Skeletal muscle tissue (tissue), 4 donors: ENCODE data around the gene KMT2C. TPM values are rescaled to one million over a fixed set of nuclear protein-coding genes. Genes with fewer than 3 reads are reported as not detected.
"Not testable (repeated sequence)": the region's sequence is repeated elsewhere in the genome, so short reads cannot be mapped to it uniquely, and the experiment has no call there.

Experiments used
- H3K27ac ChIP-seq: one replicate; pipeline ENCODE4 v1.7.0; 2013; ENCODE audit warnings: mild to moderate bottlenecking, low read depth, low read length, inconsistent platforms
- H3K27me3 ChIP-seq, 3 donors: one replicate each; pipeline ENCODE4 v1.7.0; 2013; ENCODE audit warnings: low read length in 3 of 3; ENCODE audit not compliant: control insufficient read depth in 3 of 3, insufficient read depth in 3 of 3
- H3K36me3 ChIP-seq, 3 donors: one replicate each; pipeline ENCODE4 v1.7.0; 2013; ENCODE audit warnings: low read length in 3 of 3; ENCODE audit not compliant: control insufficient read depth in 3 of 3, insufficient read depth in 3 of 3
- H3K4me1 ChIP-seq, 3 donors: one replicate each; pipeline ENCODE4 v1.7.0; 2013; ENCODE audit warnings: low read length in 3 of 3, mild to moderate bottlenecking in 3 of 3; ENCODE audit not compliant: control insufficient read depth in 3 of 3, insufficient read depth in 3 of 3
- H3K4me3 ChIP-seq, 3 donors: one replicate each; pipeline ENCODE4 v1.7.0; 2013; ENCODE audit warnings: low read length in 3 of 3
- H3K9ac ChIP-seq, 3 donors: one replicate each; pipeline ENCODE4 v1.7.0; 2013; ENCODE audit warnings: low read length in 3 of 3, mild to moderate bottlenecking in 3 of 3, moderate library complexity in 2 of 3, low read depth in 1 of 3
- H3K9me3 ChIP-seq, 3 donors: one replicate each; pipeline ENCODE4 v1.7.0; 2013; ENCODE audit warnings: low read length in 3 of 3; ENCODE audit not compliant: control insufficient read depth in 3 of 3
- total RNA-seq: library from RNA; depleted of rRNA; stranded (reverse); fragments of >200 nt; gene quantifications from one replicate; pipeline ENCODE4 v1.2.3, GENCODE V29; 2014
- donor health status: Osteomylitis.

The KMT2C gene
- total RNA-seq, 1 donor from 2014 or later, result 61.6 TPM

GRCh38 chr7:152365982-152366603 is 69.7 kb downstream of the KMT2C start:
- Histone ChIP-seq H3K36me3 (no peaks in the 10 kb centered on the region), H3K9ac (peak overlapping the region in 1 of 3 donors; percentile 34), H3K27ac (peak overlapping the region; percentile 73), H3K27me3 (no peaks in the 10 kb centered on the region), H3K4me1 (peaks cover 9 to 33% (median 23%) of the 10 kb centered on the region in 3 donors), H3K4me3 (no peak overlapping the region), H3K9me3 (no peaks in the 10 kb centered on the region)

- Histone ChIP-seq H3K9ac (no peak overlapping the region), H3K4me3 (no peak overlapping the region), H3K36me3 (no peaks in the 10 kb centered on the region), H3K27me3 (no peaks in the 10 kb centered on the region), H3K27ac (no peak overlapping the region), H3K4me1 (peaks cover 5 to 33% (median 14%) of the 10 kb centered on the region in 3 donors), H3K9me3 (no peaks in the 10 kb centered on the region)
Observed at GRCh38 chr7:152363798-152364197, 72.0 kb downstream of the KMT2C start.

- Histone ChIP-seq H3K36me3 (no peaks in the 10 kb centered on the region), H3K4me1 (peaks cover 5 to 26% (median 14%) of the 10 kb centered on the region in 3 donors), H3K27ac (no peak overlapping the region), H3K27me3 (no peaks in the 10 kb centered on the region), H3K9me3 (no peaks in the 10 kb centered on the region), H3K4me3 (no peak overlapping the region), H3K9ac (no peak overlapping the region)
Observed at GRCh38 chr7:152362128-152362926, 73.5 kb downstream of the KMT2C start.

- H3K9me3 ChIP-seq, result no peaks in the 10 kb centered on the region
- no peak overlapping the region for H3K27ac ChIP-seq
- no peak overlapping the region for H3K4me3 ChIP-seq
- H3K4me1 ChIP-seq, result no peaks in the 10 kb centered on the region
- no peaks in the 10 kb centered on the region for H3K27me3 ChIP-seq
- no peak overlapping the region for H3K9ac ChIP-seq
- H3K36me3 ChIP-seq, result no peaks in the 10 kb centered on the region
Observed at GRCh38 chr7:152355474-152356057, 80.2 kb downstream of the KMT2C start.

- H3K4me3 ChIP-seq, result no peak overlapping the region
- no peak overlapping the region for H3K27ac ChIP-seq
- no peak overlapping the region for H3K9ac ChIP-seq
- no peaks in the 10 kb centered on the region for H3K9me3 ChIP-seq
- H3K27me3 ChIP-seq, result no peaks in the 10 kb centered on the region
- H3K4me1 ChIP-seq, result no peaks in the 10 kb centered on the region
- peaks cover 0 to 3% (median 0%) of the 10 kb centered on the region in 3 donors for H3K36me3 ChIP-seq
Observed at GRCh38 chr7:152354061-152354460, 81.7 kb downstream of the KMT2C start.

GRCh38 chr7:152353281-152353680 is 82.5 kb downstream of the KMT2C start:
- H3K36me3 ChIP-seq, H3K9me3 ChIP-seq, H3K27ac ChIP-seq, H3K4me3 ChIP-seq, H3K27me3 ChIP-seq, H3K9ac ChIP-seq, H3K4me1 ChIP-seq: not testable (repeated sequence)

GRCh38 chr7:152351747-152352146 is 84.1 kb downstream of the KMT2C start:
- not testable (repeated sequence) for H3K27ac ChIP-seq, H3K4me3 ChIP-seq, H3K4me1 ChIP-seq, H3K9ac ChIP-seq, H3K36me3 ChIP-seq, H3K27me3 ChIP-seq, H3K9me3 ChIP-seq

GRCh38 chr7:152351168-152351567 is 84.6 kb downstream of the KMT2C start:
- Histone ChIP-seq H3K4me1 (no peaks in the 10 kb centered on the region), H3K4me3 (no peak overlapping the region), H3K9me3 (no peaks in the 10 kb centered on the region), H3K36me3 (peaks cover 0 to 5% (median 0%) of the 10 kb centered on the region in 3 donors), H3K27ac (no peak overlapping the region), H3K27me3 (no peaks in the 10 kb centered on the region), H3K9ac (no peak overlapping the region)

- Histone ChIP-seq H3K27me3 (no peaks in the 10 kb centered on the region), H3K27ac (no peak overlapping the region), H3K36me3 (peaks cover 0 to 5% (median 0%) of the 10 kb centered on the region in 3 donors), H3K4me3 (no peak overlapping the region), H3K9me3 (no peaks in the 10 kb centered on the region), H3K4me1 (peaks cover 0 to 6% (median 0%) of the 10 kb centered on the region in 3 donors), H3K9ac (no peak overlapping the region)
Observed at GRCh38 chr7:152347888-152348287, 87.9 kb downstream of the KMT2C start.

GRCh38 chr7:152344253-152344652 is 91.5 kb downstream of the KMT2C start:
- no peak overlapping the region for H3K9ac ChIP-seq
- H3K4me3 ChIP-seq, result no peak overlapping the region
- H3K36me3 ChIP-seq, result peaks cover 0 to 2% (median 0%) of the 10 kb centered on the region in 3 donors
- no peaks in the 10 kb centered on the region for H3K9me3 ChIP-seq
- no peaks in the 10 kb centered on the region for H3K27me3 ChIP-seq
- H3K27ac ChIP-seq, result no peak overlapping the region
- H3K4me1 ChIP-seq, result peaks cover 7 to 15% (median 8%) of the 10 kb centered on the region in 3 donors
